GM18909 (cell line): ENCODE results near the gene IL16.
"Not testable (repeated sequence)": the region's sequence is repeated elsewhere in the genome, so short reads cannot be mapped to it uniquely, and the experiment has no call there.

Experiments used
- ATAC-seq: cut with Tn5 transposase; IDR thresholded peaks from one replicate; pipeline ENCODE4 v1.9.1; 2021; ENCODE audit warnings: mild to moderate bottlenecking; ENCODE audit not compliant: unreplicated experiment, poor library complexity

Gene IL16

GRCh38 chr15:81327516-81327915 is 130.8 kb downstream of the IL16 start:
- no peak for ATAC-seq

GRCh38 chr15:81329446-81329845 is 132.8 kb downstream of the IL16 start:
- no peak for ATAC-seq

DNA sequence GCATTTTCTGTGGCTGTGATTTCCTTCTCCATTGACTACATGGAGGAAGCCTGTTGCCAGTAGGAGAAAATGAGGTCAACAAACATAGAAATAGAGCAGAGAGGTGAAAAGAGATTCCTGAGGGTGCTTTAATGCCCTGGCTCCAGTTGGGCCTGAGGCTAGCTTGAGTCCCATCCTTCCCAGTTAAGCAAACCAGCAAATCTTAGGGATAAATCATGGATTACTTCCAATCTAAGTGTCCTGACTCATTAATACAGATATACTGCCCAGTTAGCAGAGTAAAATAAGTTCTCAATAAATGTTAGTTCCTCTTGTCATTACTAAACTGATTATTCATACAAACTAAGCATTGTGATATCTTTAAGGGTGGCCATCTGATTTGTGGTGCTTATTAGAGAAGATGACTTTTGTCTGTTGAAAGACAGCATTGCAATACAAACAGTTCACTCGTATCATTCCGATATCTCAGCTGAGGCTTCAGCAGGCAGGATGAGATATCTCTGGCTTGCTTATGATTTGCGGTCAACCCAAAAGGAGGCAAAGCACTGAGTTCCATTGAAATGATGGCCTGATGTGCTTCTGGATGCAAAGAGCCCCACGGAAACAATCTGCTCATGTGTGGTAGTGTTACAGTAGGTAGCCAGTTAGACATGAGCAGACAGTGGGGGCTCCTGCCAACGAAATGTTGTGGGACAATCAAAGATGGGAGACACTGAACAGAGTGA is 133.8 kb downstream of the IL16 start:
- ATAC-seq, result no peak

DNA sequence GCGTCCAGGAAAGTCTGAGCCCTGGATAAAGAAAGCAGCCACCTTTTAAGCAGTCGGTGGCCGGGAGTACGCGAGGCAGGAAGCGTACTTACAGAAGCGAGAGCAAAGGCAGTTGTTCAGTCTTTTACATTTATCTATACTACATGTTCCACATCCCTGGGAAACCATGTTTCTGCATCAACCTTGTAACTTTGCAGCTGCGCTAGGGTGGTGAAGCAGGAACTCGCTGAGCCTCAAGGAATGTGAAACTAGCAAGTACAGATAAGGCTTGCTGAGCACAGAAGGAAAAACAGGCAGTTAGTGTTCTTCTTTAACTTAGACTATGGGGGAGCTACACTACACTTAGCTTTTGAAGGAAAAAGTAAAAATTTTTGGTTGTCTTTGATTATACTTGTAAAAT is 134.5 kb downstream of the IL16 start:
- not testable (repeated sequence) for ATAC-seq

DNA sequence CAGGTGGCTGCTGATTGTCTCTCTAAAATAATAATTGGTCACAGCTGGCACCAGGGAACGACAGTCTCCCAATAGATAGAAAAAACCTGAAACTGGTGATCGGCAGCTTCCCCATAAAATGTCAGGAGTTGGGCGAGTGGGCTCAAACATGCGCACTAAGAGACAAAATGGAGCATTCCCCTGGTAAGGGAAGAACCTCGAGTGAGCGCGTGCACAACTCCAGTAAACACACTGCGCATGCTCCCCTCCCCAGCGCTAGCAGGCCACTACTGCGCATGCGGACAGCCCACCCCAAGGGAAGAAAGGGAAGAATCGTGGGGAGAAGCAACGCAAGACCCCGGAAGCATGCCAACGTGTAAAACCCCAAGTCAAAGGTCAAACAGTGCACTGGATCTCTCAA is 134.9 kb downstream of the IL16 start:
- ATAC-seq, result no peak

- ATAC-seq, result no peak
Measured at GRCh38 chr15:81332326-81332725, 135.6 kb downstream of the IL16 start.

DNA sequence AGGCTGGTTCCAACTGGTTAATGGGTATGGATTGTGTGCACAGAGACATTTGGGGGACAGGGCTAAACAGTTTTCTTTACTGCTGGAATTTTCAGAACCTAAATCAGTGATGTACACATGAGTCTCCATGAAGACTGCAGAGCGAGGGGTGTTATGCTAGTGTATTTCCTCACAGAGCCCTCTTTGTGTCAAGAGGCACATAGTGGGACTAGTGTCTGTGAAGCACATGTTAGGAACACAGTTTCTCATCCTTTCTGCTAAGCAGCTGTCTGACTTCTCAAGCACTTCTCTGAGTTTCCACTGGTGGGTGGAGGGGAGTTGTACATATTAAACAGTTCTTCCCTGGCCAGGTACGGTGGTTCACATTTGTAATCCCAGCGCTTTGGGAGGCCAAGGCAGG is 136.7 kb downstream of the IL16 start:
- no peak for ATAC-seq

GRCh38 chr15:81334768-81335435 is 138.2 kb downstream of the IL16 start:
- no peak for ATAC-seq

DNA sequence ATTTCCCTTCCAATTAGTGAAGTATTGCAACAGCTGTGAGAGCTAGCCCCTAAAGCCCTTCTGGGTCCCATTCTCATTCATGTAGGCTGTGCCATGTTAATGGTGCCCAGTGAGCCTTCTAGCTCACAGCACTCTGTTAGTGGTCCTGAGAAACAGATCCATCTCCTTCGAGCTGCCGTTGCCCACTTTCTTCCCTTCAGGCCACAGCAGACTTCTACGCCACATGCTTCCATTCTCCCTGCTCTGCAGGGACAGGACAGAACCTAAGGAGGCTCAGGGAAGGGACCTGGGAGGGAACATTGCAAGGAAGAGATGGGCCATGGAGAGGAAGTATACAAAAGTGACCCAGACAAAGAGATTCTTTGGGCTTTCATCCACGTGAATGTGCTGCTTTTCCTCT is 139.0 kb downstream of the IL16 start:
- ATAC-seq, result no peak

DNA sequence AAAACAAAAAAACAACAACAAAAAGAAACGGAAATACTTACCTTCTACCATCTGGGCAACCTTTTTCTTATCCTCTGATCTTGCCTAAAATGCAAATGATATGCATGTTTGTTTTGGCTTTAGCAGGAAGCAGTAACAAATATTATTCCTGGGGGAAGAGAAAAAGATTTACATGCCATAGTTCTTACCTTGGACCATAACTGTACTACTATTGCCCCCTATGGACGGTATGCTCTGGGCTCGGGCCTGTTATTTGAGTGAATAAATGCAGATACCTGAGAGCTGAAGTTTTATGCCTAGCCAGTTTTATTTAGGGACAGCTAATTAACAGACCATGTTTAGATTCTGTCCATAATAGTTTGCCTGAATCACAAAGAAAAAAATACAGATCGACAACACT is 139.9 kb downstream of the IL16 start:
- ATAC-seq, result no peak

DNA sequence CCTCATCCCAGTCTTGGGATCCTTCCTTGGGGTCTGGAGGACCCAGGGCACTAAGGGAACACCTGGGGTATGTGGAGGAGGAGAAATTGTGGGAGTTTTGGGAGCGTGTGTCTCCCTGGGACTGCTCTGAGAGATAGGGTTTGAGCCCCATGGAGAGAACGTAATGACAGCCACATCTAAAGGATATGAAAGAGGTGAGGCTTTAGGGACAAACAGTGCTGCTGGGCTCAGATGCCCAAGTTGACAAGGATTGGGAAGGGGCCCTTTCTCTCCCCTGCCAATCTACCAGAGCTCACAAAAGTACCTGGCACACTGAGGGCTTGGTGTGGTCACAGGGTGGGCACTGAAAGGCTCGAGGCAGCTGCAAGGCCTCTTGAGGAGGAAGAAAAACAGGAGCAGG is 140.6 kb downstream of the IL16 start:
- no peak for ATAC-seq

- ATAC-seq, result no peak
Measured at GRCh38 chr15:81337713-81338157, 141.1 kb downstream of the IL16 start.

GRCh38 chr15:81338170-81339007 is 141.7 kb downstream of the IL16 start:
- ATAC-seq, result no peak

DNA sequence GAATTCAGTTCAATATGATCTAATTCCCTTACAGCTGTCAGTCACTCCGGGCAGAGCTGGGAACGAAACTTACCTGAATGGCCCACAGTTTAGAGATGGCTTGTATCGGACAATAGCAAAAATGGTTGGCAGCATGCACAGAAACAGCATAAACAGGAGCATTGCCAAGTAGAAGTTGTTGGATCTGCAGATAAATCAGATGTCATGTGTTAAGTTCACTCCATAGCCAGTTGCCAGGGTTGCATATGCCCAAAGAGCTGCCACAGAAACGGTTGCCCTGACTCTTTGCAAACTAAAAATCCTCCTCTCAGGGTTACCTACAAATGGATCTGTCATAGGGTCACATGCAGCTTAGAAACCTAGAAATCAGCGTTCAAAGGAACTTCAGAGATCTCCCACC is 142.6 kb downstream of the IL16 start:
- no peak for ATAC-seq

GRCh38 chr15:81339851-81340250 is 143.2 kb downstream of the IL16 start:
- ATAC-seq, result no peak

DNA sequence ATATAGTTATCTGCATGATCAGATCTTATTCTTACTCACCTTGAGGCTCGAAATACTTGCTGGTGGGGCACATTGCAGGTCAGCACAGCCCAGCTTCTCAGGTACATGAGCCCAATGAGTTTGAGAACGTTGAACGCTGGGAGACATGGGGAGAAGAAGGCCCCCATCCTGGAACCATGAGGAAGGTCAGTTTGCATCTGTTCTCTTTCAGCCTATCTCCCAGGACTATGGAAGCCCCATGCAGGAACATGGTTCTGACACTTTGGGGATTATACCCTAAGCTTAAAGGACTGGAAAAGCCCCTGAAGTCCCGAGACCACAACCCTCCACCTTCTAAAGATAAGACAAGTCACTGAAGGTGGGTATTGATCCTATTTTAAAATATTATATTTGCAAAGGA is 144.7 kb downstream of the IL16 start:
- ATAC-seq, result no peak

DNA sequence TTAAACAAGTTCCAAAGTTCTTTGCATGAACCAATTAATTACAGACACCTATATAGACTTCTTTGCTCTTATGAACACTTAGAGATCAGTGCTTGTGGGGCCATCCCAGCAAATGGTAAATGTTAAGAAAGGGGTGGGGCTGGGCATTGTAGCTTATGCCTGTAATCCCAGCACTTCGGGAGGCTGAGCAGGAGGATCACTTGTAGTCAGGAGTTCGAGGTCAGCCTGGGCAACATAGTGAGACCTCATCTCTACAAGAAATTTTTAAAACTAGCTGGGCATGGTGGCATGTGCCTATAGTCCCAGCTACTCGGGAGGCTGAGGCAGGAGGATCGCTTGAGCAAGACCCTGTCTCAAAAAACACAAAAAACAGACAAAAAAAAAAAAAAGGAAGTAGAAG is 146.7 kb downstream of the IL16 start:
- ATAC-seq, result no peak

DNA sequence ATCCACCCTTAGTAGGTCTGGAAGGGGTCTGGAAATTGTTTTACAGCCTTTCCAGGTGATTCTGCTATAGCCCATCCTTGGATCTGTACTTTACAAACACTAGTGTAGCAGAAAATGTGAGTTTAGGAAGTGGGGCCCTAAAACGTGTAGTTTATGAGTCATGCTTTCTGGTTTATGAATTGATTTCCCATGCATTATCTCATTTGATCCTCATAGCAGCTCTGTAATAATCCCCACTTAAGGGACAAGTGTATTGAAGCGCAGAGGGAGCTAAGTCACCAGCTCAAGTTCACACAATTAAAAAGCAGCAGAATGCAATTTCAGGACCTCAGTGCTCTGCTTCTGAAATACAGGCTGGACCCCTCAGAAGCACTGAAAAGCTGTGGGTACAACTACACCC is 149.9 kb downstream of the IL16 start:
- ATAC-seq, result no peak

- no peak for ATAC-seq
Measured at GRCh38 chr15:81347910-81348309, 151.2 kb downstream of the IL16 start.

- ATAC-seq, result not testable (repeated sequence)
Measured at GRCh38 chr15:81348691-81349090, 152.0 kb downstream of the IL16 start.

DNA sequence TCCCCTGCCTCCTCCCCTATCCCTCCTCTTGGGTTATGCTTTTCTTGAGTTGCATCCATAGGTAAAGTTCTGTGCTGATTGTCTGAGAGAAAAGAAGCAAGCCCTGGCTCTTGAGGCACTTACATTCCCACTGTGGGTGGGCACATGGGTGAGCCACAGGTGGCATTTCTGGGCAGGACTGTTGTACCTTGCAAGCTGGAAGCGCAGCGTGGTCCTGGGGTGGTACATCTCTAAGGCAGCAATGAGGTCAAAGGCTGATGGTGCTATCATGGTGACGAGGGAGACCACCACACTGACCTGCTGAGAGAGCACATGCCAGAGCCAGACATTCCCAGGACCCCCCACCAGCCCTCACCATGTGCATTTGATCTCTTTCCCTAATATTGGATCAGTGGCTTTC is 152.6 kb downstream of the IL16 start:
- ATAC-seq, result no peak
